B cell (primary cell): ENCODE measurements around the gene LYZ.

Experiments
- EZH2 ChIP-seq: IDR thresholded peaks from 2 replicates; pipeline ENCODE4 v1.6.1; 2012; ENCODE audit warnings: borderline replicate concordance, low read depth, mild to moderate bottlenecking, moderate library complexity, low read length; ENCODE audit not compliant: insufficient read depth, poor library complexity, severe bottlenecking
- TF ChIP-seq, protein P1 (sequence below): fragments of 200-600 bp; IDR thresholded peaks from one replicate; pipeline ENCODE4 v1.8.0; 2022; ENCODE audit warnings: antibody characterized with exemption, mild to moderate bottlenecking

DNA sequence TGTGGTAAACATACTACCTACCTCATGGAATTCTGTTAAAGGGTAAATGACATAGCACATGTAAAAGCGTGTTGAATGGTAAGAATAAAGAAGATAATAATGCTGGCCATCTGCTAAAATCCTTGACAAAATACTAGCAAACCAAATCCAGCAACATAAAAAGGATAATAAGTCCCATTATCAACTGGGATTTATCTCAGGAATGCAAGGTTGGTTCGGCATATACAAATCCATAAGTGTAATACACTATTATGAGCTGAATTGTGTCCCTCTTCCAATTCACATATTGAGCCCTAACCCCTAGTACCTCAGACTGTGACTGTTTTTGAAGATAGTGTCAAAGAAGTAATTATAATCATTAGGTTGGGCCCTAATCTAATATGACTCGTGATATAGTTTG is 48.8 kb downstream of the LYZ start:
- TF ChIP-seq, protein P1, sequence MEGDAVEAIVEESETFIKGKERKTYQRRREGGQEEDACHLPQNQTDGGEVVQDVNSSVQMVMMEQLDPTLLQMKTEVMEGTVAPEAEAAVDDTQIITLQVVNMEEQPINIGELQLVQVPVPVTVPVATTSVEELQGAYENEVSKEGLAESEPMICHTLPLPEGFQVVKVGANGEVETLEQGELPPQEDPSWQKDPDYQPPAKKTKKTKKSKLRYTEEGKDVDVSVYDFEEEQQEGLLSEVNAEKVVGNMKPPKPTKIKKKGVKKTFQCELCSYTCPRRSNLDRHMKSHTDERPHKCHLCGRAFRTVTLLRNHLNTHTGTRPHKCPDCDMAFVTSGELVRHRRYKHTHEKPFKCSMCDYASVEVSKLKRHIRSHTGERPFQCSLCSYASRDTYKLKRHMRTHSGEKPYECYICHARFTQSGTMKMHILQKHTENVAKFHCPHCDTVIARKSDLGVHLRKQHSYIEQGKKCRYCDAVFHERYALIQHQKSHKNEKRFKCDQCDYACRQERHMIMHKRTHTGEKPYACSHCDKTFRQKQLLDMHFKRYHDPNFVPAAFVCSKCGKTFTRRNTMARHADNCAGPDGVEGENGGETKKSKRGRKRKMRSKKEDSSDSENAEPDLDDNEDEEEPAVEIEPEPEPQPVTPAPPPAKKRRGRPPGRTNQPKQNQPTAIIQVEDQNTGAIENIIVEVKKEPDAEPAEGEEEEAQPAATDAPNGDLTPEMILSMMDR, result no peak
- no peak for TF ChIP-seq EZH2
